Neural cell (in vitro differentiated cells): ENCODE data around the gene C4BPB. TPM values are rescaled to one million over a fixed set of nuclear protein-coding genes. Genes with fewer than 3 reads are reported as not detected.

Experiments
- H2AFZ ChIP-seq: fragments of 200-600, 300-800 bp; sonication (generic), shearing (Covaris generic); 2 replicates; pipeline ENCODE4 v1.6.0; 2014; ENCODE audit warnings: low read depth, mild to moderate bottlenecking, antibody characterized with exemption, low read length, moderate library complexity
- H3F3A ChIP-seq: fragments of 200-600 bp; shearing (Covaris generic); 2 replicates; pipeline ENCODE4 v1.6.1; 2016; ENCODE audit warnings: mild to moderate bottlenecking, moderate library complexity, mixed read lengths, antibody characterized with exemption, low read length; ENCODE audit not compliant: insufficient read depth, poor library complexity, severe bottlenecking
- H3K27ac ChIP-seq: fragments of 200-600, 300-800 bp; sonication (generic), shearing (Covaris generic); 2 replicates; pipeline ENCODE4 v1.5.1; 2014; ENCODE audit warnings: mild to moderate bottlenecking, low read length, moderate library complexity
- H3K27me3 ChIP-seq: fragments of 300-800, 200-600 bp; sonication (generic), shearing (Covaris generic); 2 replicates; pipeline ENCODE4 v1.6.0; 2014; ENCODE audit warnings: mild to moderate bottlenecking, low read depth, low read length, moderate library complexity; ENCODE audit not compliant: insufficient read depth
- H3K36me3 ChIP-seq: fragments of 300-800, 200-600 bp; sonication (generic), shearing (Covaris generic); 2 replicates; pipeline ENCODE4 v1.5.1; 2014; ENCODE audit warnings: mild to moderate bottlenecking, antibody characterized with exemption, low read length, moderate library complexity; ENCODE audit not compliant: insufficient read depth
- H3K4me2 ChIP-seq: fragments of 300-800, 200-600 bp; sonication (generic), shearing (Covaris generic); 2 replicates; pipeline ENCODE4 v1.6.0; 2014; ENCODE audit warnings: mild to moderate bottlenecking, low read length
- H3K4me3 ChIP-seq: fragments of 300-800, 200-600 bp; sonication (generic), shearing (Covaris generic); 2 replicates; pipeline ENCODE4 v1.5.1; 2014; ENCODE audit warnings: mild to moderate bottlenecking, low read length, moderate library complexity
- H3K79me2 ChIP-seq: fragments of 200-600 bp; shearing (Covaris generic); replicated peaks from 2 replicates; pipeline ENCODE4 v1.6.0; 2014; ENCODE audit warnings: mild to moderate bottlenecking, low read length, moderate library complexity; ENCODE audit not compliant: insufficient read depth
- H3K9ac ChIP-seq: fragments of 300-800, 200-600 bp; sonication (generic), shearing (Covaris generic); 2 replicates; pipeline ENCODE4 v1.6.1; 2016; ENCODE audit warnings: mild to moderate bottlenecking, low read length, mixed read lengths
- H3K9me2 ChIP-seq: fragments of 200-600 bp; shearing (Covaris generic); 2 replicates; pipeline ENCODE4 v1.6.1; 2016; ENCODE audit warnings: mild to moderate bottlenecking, low read length, mixed read lengths; ENCODE audit not compliant: insufficient read depth
- H3K9me3 ChIP-seq: fragments of 200-600, 300-800 bp; sonication (generic), shearing (Covaris generic); 2 replicates; pipeline ENCODE4 v1.6.1; 2016; ENCODE audit warnings: mild to moderate bottlenecking, mixed run types, low read length, moderate library complexity, mixed read lengths
- H4K20me1 ChIP-seq: fragments of 200-600 bp; shearing (Covaris generic); 2 replicates; pipeline ENCODE4 v1.6.1; 2016; ENCODE audit warnings: mild to moderate bottlenecking, mixed run types; ENCODE audit not compliant: insufficient read depth
- CTCF ChIP-seq: fragments of 450-650 bp; IDR thresholded peaks from 2 replicates; pipeline ENCODE4 v1.5.1; 2014; ENCODE audit warnings: antibody characterized with exemption, mild to moderate bottlenecking, moderate library complexity; ENCODE audit not compliant: poor library complexity, severe bottlenecking
- EP300 ChIP-seq: fragments of 450-650 bp; conservative IDR thresholded peaks from 2 replicates; pipeline ENCODE4 v1.6.1; 2014; ENCODE audit warnings: antibody characterized with exemption, mild to moderate bottlenecking, moderate library complexity; ENCODE audit not compliant: poor library complexity, severe bottlenecking
- EZH2 ChIP-seq: fragments of 200-600, 300-800 bp; shearing (Covaris generic), sonication (generic); IDR thresholded peaks from 2 replicates; pipeline ENCODE4 v1.6.1; 2014; ENCODE audit warnings: antibody characterized with exemption, low read length, borderline replicate concordance, mild to moderate bottlenecking; ENCODE audit not compliant: insufficient read depth, poor library complexity, severe bottlenecking
- MXI1 ChIP-seq: fragments of 450-650 bp; conservative IDR thresholded peaks from 2 replicates; pipeline ENCODE4 v1.6.1; 2014; ENCODE audit warnings: antibody characterized with exemption, mild to moderate bottlenecking; ENCODE audit not compliant: poor library complexity, severe bottlenecking
- POLR2AphosphoS5 ChIP-seq: IDR thresholded peaks from 2 replicates; pipeline ENCODE4 v1.6.1; 2012
- RAD21 ChIP-seq: fragments of 450-650 bp; conservative IDR thresholded peaks from 2 replicates; pipeline ENCODE4 v1.6.1; 2014; ENCODE audit warnings: antibody characterized with exemption, mild to moderate bottlenecking, moderate library complexity
- REST ChIP-seq: IDR thresholded peaks from 2 replicates; pipeline ENCODE4 v1.6.1; 2012; ENCODE audit warnings: borderline replicate concordance
- SMC3 ChIP-seq: fragments of 450-650 bp; conservative IDR thresholded peaks from 2 replicates; pipeline ENCODE4 v1.6.1; 2014; ENCODE audit warnings: antibody characterized with exemption, mild to moderate bottlenecking, moderate library complexity; ENCODE audit not compliant: poor library complexity
- TAF1 ChIP-seq: IDR thresholded peaks from 2 replicates; pipeline ENCODE4 v1.6.1; 2012; ENCODE audit warnings: low read depth
- polyA plus RNA-seq: library from polyadenylated mRNA; depleted of rRNA; stranded (reverse); fragments of >200 nt; gene quantifications from 2 replicates; pipeline ENCODE4 v1.2.3, GENCODE V29; 2014

C4BPB gene
- polyA plus RNA-seq, 1 donor from 2014 or later = not detected

- peaks cover 33% of the 10 kb centered on the region for H3K79me2 ChIP-seq
- H3K9ac ChIP-seq = peak within 1 kb of the TSS; percentile 87
- no peaks in the 10 kb centered on the region for H3K9me3 ChIP-seq
- peak within 1 kb of the TSS; percentile 84 for H3K4me2 ChIP-seq
- TF ChIP-seq POLR2AphosphoS5 (no peak), EZH2 (no peak), CTCF (no peak), REST (no peak), SMC3 (no peak), MXI1 (no peak), TAF1 (no peak), RAD21 (no peak), EP300 (no peak)
- H3K27ac ChIP-seq = peak within 1 kb of the TSS; percentile 82
- H3K27me3 ChIP-seq = no peaks in the 10 kb centered on the region
- no peaks in the 10 kb centered on the region for H4K20me1 ChIP-seq
- peak within 1 kb of the TSS; percentile 89 for H3K4me3 ChIP-seq
- peaks cover 3% of the 10 kb centered on the region for H3F3A ChIP-seq
- H3K9me2 ChIP-seq = no peaks in the 10 kb centered on the region
- H3K36me3 ChIP-seq = peaks cover 6% of the 10 kb centered on the region
- H2AFZ ChIP-seq = peak within 1 kb of the TSS; percentile 98
Measured at GRCh38 chr1:207051191-207051943, 37.3 kb upstream of the C4BPB start, which contains the start of gene YOD1. YOD1 (minus strand) TSS chr1:207051208; CDS start chr1:207051030, 178 bp downstream.

- H4K20me1 ChIP-seq = no peaks in the 10 kb centered on the region
- TF ChIP-seq SMC3 (peak; percentile 48), EP300 (peak; percentile 49), EZH2 (no peak), MXI1 (peak; percentile 73), RAD21 (no peak), REST (peak; percentile 50), TAF1 (peak; percentile 74), POLR2AphosphoS5 (peak; percentile 80), CTCF (peak; percentile 65)
- H3F3A ChIP-seq = peaks cover 3% of the 10 kb centered on the region
- no peaks in the 10 kb centered on the region for H3K9me2 ChIP-seq
- peaks cover 15% of the 10 kb centered on the region for H3K79me2 ChIP-seq
- peak within 1 kb of the TSS; percentile 78 for H3K9ac ChIP-seq
- H3K9me3 ChIP-seq = no peaks in the 10 kb centered on the region
- H3K27ac ChIP-seq = peak within 1 kb of the TSS; percentile 77
- no peaks in the 10 kb centered on the region for H3K36me3 ChIP-seq
- no peaks in the 10 kb centered on the region for H3K27me3 ChIP-seq
- peak within 1 kb of the TSS; percentile 89 for H3K4me3 ChIP-seq
- H3K4me2 ChIP-seq = peak within 1 kb of the TSS; percentile 72
- H2AFZ ChIP-seq = peak within 1 kb of the TSS; percentile 86
Measured at GRCh38 chr1:207052911-207053769, 35.5 kb upstream of the C4BPB start, which contains the start of gene PFKFB2. PFKFB2 (plus strand) TSS chr1:207053275; CDS start chr1:207054718, 1,443 bp downstream.
